ENCODE results near the gene HLA-B.

The HLA-B gene

GRCh38 chr6:31332637-31333602, 24.1 kb downstream of the HLA-B start:
- Histone ChIP-seq H2AFZ (ENCODE audit: low read depth) (no peak overlapping the region), H3K79me2 (ENCODE audit: insufficient read depth, low read depth) (no peaks in the 10 kb centered on the region), H3K27ac (no peak overlapping the region), H3K27me3 (ENCODE audit: insufficient read depth, low read depth) (no peaks in the 10 kb centered on the region), H3K4me1 (ENCODE audit: low read depth, poor library complexity, severe bottlenecking) (no peaks in the 10 kb centered on the region), H4K20me1 (ENCODE audit: insufficient read depth) (no peaks in the 10 kb centered on the region; the same call in 1 of the 2 replicates), H3K36me3 (ENCODE audit: insufficient read depth) (no peaks in the 10 kb centered on the region), H3K9ac (no peak overlapping the region), H3K4me3 (IDR thresholded peaks at IDR 0.05; ENCODE audit: insufficient read depth, low read depth, low read length) (no peak overlapping the region), H3K4me2 (no peak overlapping the region)
- TF ChIP-seq CTCF (conservative IDR thresholded peaks at IDR 0.05; ENCODE audit: low read depth, low read length) = no peak

- Histone ChIP-seq H3K36me3 (ENCODE audit: insufficient read depth) (no peaks in the 10 kb centered on the region), H3K27me3 (ENCODE audit: insufficient read depth, low read depth) (no peaks in the 10 kb centered on the region), H3K4me2 (no peak overlapping the region), H3K27ac (no peak overlapping the region), H3K4me1 (ENCODE audit: low read depth, poor library complexity, severe bottlenecking) (no peaks in the 10 kb centered on the region), H4K20me1 (ENCODE audit: insufficient read depth) (no peaks in the 10 kb centered on the region), H3K4me3 (IDR thresholded peaks at IDR 0.05; ENCODE audit: insufficient read depth, low read depth, low read length) (no peak overlapping the region), H2AFZ (ENCODE audit: low read depth) (no peak overlapping the region), H3K79me2 (ENCODE audit: insufficient read depth, low read depth) (no peaks in the 10 kb centered on the region), H3K9ac (no peak overlapping the region)
- TF ChIP-seq CTCF (conservative IDR thresholded peaks at IDR 0.05; ENCODE audit: low read depth, low read length) = no peak
These were observed 28.5 kb downstream of the HLA-B start for GRCh38 chr6:31328355-31328960.

- Histone ChIP-seq H3K79me2 (ENCODE audit: insufficient read depth, low read depth) (no peaks in the 10 kb centered on the region), H3K27me3 (ENCODE audit: insufficient read depth, low read depth) (no peaks in the 10 kb centered on the region), H2AFZ (ENCODE audit: low read depth) (no peak overlapping the region), H4K20me1 (ENCODE audit: insufficient read depth) (no peaks in the 10 kb centered on the region), H3K36me3 (ENCODE audit: insufficient read depth) (no peaks in the 10 kb centered on the region), H3K27ac (no peak overlapping the region), H3K4me1 (ENCODE audit: low read depth, poor library complexity, severe bottlenecking) (no peaks in the 10 kb centered on the region), H3K4me2 (no peak overlapping the region), H3K4me3 (IDR thresholded peaks at IDR 0.05; ENCODE audit: insufficient read depth, low read depth, low read length) (no peak overlapping the region), H3K9ac (no peak overlapping the region)
- TF ChIP-seq CTCF (conservative IDR thresholded peaks at IDR 0.05; ENCODE audit: low read depth, low read length) = no peak
These were observed 35.2 kb downstream of the HLA-B start for GRCh38 chr6:31321820-31322219.

GRCh38 chr6:31321005-31321707, 35.8 kb downstream of the HLA-B start:
- no peak overlapping the region for H3K4me2 ChIP-seq
- no peak overlapping the region for H3K9ac ChIP-seq
- no peak overlapping the region for H3K27ac ChIP-seq
- no peak overlapping the region for H3K4me3 ChIP-seq (IDR thresholded peaks at IDR 0.05; ENCODE audit: insufficient read depth, low read depth, low read length)
- no peaks in the 10 kb centered on the region for H4K20me1 ChIP-seq (ENCODE audit: insufficient read depth)
- no peaks in the 10 kb centered on the region for H3K79me2 ChIP-seq (ENCODE audit: insufficient read depth, low read depth)
- H3K36me3 ChIP-seq (ENCODE audit: insufficient read depth) = no peaks in the 10 kb centered on the region
- no peaks in the 10 kb centered on the region for H3K27me3 ChIP-seq (ENCODE audit: insufficient read depth, low read depth)
- no peak for TF ChIP-seq CTCF (conservative IDR thresholded peaks at IDR 0.05; ENCODE audit: low read depth, low read length)
- no peak overlapping the region for H2AFZ ChIP-seq (ENCODE audit: low read depth)
- H3K4me1 ChIP-seq (ENCODE audit: low read depth, poor library complexity, severe bottlenecking) = no peaks in the 10 kb centered on the region

Data from KMS-11 (cell line).